BLaER1 treated with 17β-estradiol and CSF1 and Interleukin-3, amounts not matched to agents 10 nM and 100 nM (cell line): Measurements from ENCODE around the gene CRISP1.
A peak's percentile ranks its signal among the peaks of the same experiment; 100 is the strongest.

Experiments used
- H3K27ac ChIP-seq, 11 experiments: shearing (Covaris generic); formaldehyde crosslinking; 2 replicates each; pipeline ENCODE4 v1.8.1; 2022
- H3K27me3 ChIP-seq, 11 experiments: shearing (Covaris generic); formaldehyde crosslinking; 2 replicates each; pipeline ENCODE4 v1.8.1; 2022
- H3K36me3 ChIP-seq, 11 experiments: shearing (Covaris generic); formaldehyde crosslinking; 2 replicates each; pipeline ENCODE4 v1.8.1; 2022
- H3K4me1 ChIP-seq, 10 experiments: shearing (Covaris generic); formaldehyde crosslinking; 2 replicates each; pipeline ENCODE4 v1.8.1; 2022
- H3K4me2 ChIP-seq, 11 experiments: shearing (Covaris generic); formaldehyde crosslinking; 2 replicates each; pipeline ENCODE4 v1.8.1; 2022
- H3K4me3 ChIP-seq, 10 experiments: shearing (Covaris generic); formaldehyde crosslinking; 2 replicates each; pipeline ENCODE4 v1.8.1; 2022
- H3K9ac ChIP-seq, 11 experiments: shearing (Covaris generic); formaldehyde crosslinking; 2 replicates each; pipeline ENCODE4 v1.8.1; 2022
- H3K9me3 ChIP-seq, 11 experiments: shearing (Covaris generic); formaldehyde crosslinking; replicated peaks in 1 of 11; 2 replicates each; pipeline ENCODE4 v1.8.1; 2022
- H4K20me1 ChIP-seq, 11 experiments: shearing (Covaris generic); formaldehyde crosslinking; 2 replicates each; pipeline ENCODE4 v1.8.1; 2022
- Cebpa-rat ChIP-seq, 11 experiments: shearing (Covaris generic); IDR thresholded peaks; 2 replicates each; pipeline ENCODE4 v1.8.1; 2022

The CRISP1 gene

DNA sequence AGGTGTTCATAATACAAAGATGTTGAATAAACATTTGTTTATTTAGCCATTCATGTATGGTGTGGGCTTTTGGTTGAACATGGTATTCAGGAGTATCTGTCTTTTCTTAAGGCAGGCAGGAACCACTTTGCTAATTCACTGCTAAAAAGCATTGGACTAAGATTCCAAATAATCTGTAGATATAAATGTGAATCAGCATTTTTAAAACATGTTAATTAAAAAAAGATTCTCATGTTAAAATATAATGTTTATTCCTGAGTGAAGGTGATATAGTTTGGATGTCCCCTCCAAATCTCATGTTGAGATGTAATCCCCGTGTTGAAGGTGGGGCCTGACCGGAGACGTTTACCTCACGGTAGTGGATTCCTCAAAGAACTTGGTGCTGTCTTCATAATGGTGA lies 19.3 kb downstream of the CRISP1 start:
- Histone ChIP-seq H3K36me3 (no peaks in the 10 kb centered on the region), H3K27me3 (no peaks in the 10 kb centered on the region), H3K4me1 (no peaks in the 10 kb centered on the region), H3K9ac (no peak overlapping the region), H4K20me1 (no peaks in the 10 kb centered on the region), H3K27ac (no peak overlapping the region), H3K4me2 (no peak overlapping the region), H3K4me3 (no peak overlapping the region), H3K9me3 (no peaks in the 10 kb centered on the region)
- TF ChIP-seq Cebpa-rat (IDR thresholded peaks at IDR 0.05): no peak

DNA sequence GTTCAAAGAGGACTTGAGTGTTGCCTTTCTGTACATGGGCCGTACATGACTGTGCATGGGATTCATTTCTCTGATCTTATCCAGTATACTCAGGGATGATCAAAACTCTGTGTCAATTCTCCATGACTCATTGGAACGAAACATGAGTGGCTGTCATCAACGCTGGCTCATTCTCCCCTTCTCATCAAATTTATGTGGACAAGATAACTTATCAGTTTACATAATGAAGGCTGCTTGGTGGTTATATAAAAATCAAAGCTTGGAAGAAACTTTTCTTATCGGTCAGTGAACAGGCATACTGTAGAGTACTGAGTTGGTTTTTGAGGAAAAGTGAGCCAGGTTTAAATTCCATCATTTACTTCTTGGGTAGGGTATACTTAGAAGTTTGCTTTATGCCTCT lies 24.9 kb downstream of the CRISP1 start:
- H3K9ac ChIP-seq: no peak overlapping the region
- H3K4me1 ChIP-seq: no peaks in the 10 kb centered on the region
- no peak for TF ChIP-seq Cebpa-rat (IDR thresholded peaks at IDR 0.05)
- H3K4me3 ChIP-seq: no peak overlapping the region
- no peaks in the 10 kb centered on the region for H3K9me3 ChIP-seq
- H3K4me2 ChIP-seq: no peak overlapping the region
- no peaks in the 10 kb centered on the region for H4K20me1 ChIP-seq
- H3K27me3 ChIP-seq: no peaks in the 10 kb centered on the region
- no peak overlapping the region for H3K27ac ChIP-seq
- H3K36me3 ChIP-seq: no peaks in the 10 kb centered on the region

DNA sequence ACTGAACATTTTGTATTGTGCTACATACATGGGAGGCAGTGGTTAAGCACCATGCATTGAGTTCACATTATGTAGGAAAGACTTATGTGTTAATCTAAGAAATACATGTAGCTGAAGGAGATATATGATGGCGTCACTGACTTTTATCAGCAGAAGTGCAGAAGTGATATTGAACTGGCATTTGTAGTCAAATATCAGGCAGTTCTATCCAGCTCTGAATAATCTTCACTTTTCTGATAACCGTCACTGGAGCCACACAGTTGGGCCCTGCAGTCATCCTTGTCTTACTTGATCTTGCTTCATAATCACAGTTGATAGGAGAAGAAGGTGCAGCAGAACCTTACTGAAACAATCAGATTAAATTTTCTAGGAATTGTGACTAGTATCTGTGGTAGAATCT lies 26.4 kb downstream of the CRISP1 start:
- Histone ChIP-seq H4K20me1 (no peaks in the 10 kb centered on the region), H3K27ac (no peak overlapping the region), H3K4me3 (no peak overlapping the region), H3K9me3 (no peaks in the 10 kb centered on the region), H3K4me2 (no peak overlapping the region), H3K9ac (no peak overlapping the region), H3K4me1 (no peaks in the 10 kb centered on the region), H3K36me3 (no peaks in the 10 kb centered on the region), H3K27me3 (no peaks in the 10 kb centered on the region)
- no peak for TF ChIP-seq Cebpa-rat (IDR thresholded peaks at IDR 0.05)

DNA sequence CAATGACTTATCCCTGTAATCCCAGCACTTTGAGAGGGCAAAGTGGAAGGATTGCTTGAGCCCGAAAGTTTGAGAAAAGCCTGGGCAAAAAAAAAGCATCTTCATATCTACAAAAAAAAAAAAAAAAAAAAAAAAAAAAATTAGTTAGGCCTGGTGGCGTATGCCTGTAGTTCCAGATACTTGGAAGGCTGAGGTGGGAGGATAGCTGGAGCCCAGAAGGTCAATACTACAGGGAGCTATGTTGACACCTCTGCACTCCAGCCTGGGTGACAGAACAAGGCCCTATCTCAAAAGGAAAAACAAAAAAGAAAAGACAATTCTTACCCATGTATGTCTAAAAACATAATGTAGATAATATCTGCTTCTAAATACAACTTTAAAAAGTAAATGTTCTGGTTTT lies 27.2 kb downstream of the CRISP1 start:
- Histone ChIP-seq H3K4me3 (no peak overlapping the region), H4K20me1 (no peaks in the 10 kb centered on the region), H3K9ac (no peak overlapping the region), H3K27me3 (no peaks in the 10 kb centered on the region), H3K4me2 (no peak overlapping the region), H3K4me1 (no peaks in the 10 kb centered on the region), H3K27ac (no peak overlapping the region), H3K36me3 (no peaks in the 10 kb centered on the region), H3K9me3 (no peaks in the 10 kb centered on the region)
- TF ChIP-seq Cebpa-rat (IDR thresholded peaks at IDR 0.05): no peak

DNA sequence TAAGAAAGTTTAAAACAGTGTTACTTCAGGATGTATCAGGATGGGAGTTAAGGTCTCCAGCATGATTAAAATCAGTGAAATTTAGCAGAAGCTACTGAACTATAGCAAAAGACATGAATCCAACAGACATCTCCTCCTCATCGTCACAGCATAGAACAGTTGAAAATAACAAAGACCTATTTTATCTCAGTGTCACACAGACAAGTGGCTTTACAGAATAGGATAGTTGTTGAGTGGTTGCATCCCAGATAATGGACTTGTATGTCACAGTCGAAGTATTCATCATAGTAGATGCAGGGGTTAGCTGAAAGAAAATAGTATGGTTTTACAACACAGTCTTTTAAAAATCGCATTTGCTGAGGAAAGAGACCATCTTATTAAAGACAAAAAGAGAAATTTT lies 31.2 kb downstream of the CRISP1 start:
- no peak overlapping the region for H3K4me2 ChIP-seq
- no peaks in the 10 kb centered on the region for H3K36me3 ChIP-seq
- no peaks in the 10 kb centered on the region for H3K9me3 ChIP-seq
- no peak overlapping the region for H3K4me3 ChIP-seq
- H3K27ac ChIP-seq: no peak overlapping the region
- H3K9ac ChIP-seq: no peak overlapping the region
- H3K4me1 ChIP-seq: no peaks in the 10 kb centered on the region
- TF ChIP-seq Cebpa-rat (IDR thresholded peaks at IDR 0.05): no peak
- no peaks in the 10 kb centered on the region for H4K20me1 ChIP-seq
- H3K27me3 ChIP-seq: no peaks in the 10 kb centered on the region

DNA sequence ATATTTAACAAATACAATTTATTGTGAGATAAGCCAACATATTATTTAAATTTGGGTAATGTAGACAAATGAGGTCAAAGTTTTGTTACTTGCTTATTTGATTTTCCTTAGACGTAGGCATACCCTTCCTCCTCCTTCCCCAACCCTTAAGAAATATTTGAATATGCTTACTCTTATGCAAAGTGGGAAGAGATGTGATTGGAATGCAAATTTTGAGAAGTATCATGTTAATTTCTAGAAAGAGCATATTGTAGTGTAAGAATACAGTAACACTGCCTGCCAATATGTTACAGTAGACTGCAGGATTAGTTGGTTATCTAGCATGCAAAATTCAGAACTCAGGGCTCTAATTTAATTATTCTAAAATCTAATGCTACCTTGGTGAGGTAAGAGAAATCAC lies 32.9 kb downstream of the CRISP1 start:
- Histone ChIP-seq H3K9me3 (no peaks in the 10 kb centered on the region), H3K27ac (no peak overlapping the region), H4K20me1 (no peaks in the 10 kb centered on the region), H3K4me2 (no peak overlapping the region), H3K36me3 (no peaks in the 10 kb centered on the region), H3K9ac (no peak overlapping the region), H3K4me3 (no peak overlapping the region), H3K27me3 (no peaks in the 10 kb centered on the region), H3K4me1 (no peaks in the 10 kb centered on the region)
- TF ChIP-seq Cebpa-rat (IDR thresholded peaks at IDR 0.05): no peak

DNA sequence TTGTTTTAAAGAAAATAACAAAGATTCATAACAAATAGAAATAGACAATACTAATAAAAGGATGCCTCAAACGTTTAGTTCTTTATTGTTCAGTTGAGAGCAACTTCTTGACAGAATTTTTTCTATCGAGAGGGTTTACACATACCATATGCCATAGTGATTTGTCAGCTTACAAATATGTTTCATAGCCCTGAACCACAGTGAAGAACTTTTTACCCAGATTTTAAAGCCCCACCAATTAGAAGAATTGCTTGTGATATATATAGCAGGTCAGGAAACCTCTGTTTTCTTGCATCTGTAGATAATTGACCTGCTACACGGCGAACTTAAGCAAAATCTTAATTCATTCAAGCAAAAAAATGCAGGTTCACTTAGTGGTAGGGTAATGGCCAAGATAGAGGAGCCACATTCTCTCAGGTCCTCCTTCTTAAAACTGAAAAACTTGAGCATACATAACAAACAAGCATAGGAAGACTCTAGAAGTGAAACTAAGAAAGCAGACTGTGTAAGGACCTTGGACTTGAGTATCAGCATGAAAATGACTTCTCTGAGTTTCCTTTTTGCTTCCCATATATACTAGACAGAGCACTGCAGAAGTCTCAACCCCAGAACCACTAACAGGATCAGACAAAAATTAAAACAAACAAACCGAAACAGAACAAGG lies 39.5 kb downstream of the CRISP1 start:
- TF ChIP-seq Cebpa-rat (IDR thresholded peaks at IDR 0.05): no peak
- no peak overlapping the region for H3K27ac ChIP-seq
- H3K4me1 ChIP-seq: peaks cover 0 to 4% (median 0%) of the 10 kb centered on the region in 10 experiments; a peak in 1 of 20 replicates
- H3K36me3 ChIP-seq: no peaks in the 10 kb centered on the region
- peak overlapping the region in 10 of 11 experiments; percentile 3 to 63 (median 41); a peak in 15 of 22 replicates for H3K4me2 ChIP-seq
- no peaks in the 10 kb centered on the region for H4K20me1 ChIP-seq
- no peaks in the 10 kb centered on the region for H3K27me3 ChIP-seq
- no peaks in the 10 kb centered on the region for H3K9me3 ChIP-seq
- H3K4me3 ChIP-seq: no peak overlapping the region
- peak overlapping the region in 1 of 11 experiments; percentile 18; a peak in 1 of 22 replicates for H3K9ac ChIP-seq

DNA sequence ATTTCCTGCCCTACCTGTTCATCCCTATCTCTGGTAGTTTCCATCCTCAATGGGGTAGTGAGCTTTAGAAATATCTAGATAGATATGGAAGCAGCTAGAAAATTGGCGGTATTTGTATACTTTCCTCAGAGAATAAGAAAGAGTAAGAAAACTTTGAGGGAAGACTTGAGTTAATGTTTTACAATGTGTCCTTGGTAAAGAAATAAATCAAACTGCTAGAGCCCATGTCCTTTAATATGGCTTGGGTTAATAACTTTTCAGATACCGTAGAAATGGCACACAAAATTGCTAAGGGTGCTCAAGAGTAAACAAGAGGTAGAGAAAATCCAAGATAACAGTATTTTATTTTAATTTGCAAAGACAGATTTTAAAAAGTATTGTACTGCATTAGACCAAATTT lies 51.2 kb downstream of the CRISP1 start:
- Histone ChIP-seq H3K27me3 (no peaks in the 10 kb centered on the region), H3K27ac (no peak overlapping the region), H3K9ac (no peak overlapping the region), H3K36me3 (no peaks in the 10 kb centered on the region), H3K4me2 (no peak overlapping the region), H3K9me3 (no peaks in the 10 kb centered on the region), H3K4me3 (no peak overlapping the region), H4K20me1 (no peaks in the 10 kb centered on the region), H3K4me1 (no peaks in the 10 kb centered on the region)
- no peak for TF ChIP-seq Cebpa-rat (IDR thresholded peaks at IDR 0.05)

DNA sequence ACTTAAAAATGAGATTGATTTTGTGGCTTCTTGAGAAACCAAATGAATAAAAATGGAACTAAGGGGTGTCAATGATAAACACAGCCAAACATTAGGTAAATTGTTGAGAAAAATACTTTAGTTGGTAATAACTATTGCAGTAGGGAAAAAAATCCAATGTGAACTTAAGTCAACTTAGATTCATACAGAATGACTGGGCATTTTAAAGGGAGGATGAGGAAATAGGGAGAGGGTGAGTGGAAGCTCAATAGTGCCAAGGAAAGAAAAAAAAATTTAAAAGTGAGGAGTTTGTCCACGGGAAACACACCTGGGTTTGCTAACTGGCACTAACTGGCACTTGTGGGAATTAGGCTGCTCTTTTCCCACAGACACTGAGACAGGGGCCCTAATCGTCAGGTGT lies 53.1 kb downstream of the CRISP1 start:
- Histone ChIP-seq H3K9ac (no peak overlapping the region), H4K20me1 (no peaks in the 10 kb centered on the region), H3K9me3 (0 out of 22 replicates have a peak, but pooled peaks cover 0 to 4% (median 0%) of the 10 kb centered on the region in 11 experiments), H3K36me3 (no peaks in the 10 kb centered on the region), H3K4me1 (no peaks in the 10 kb centered on the region), H3K27me3 (no peaks in the 10 kb centered on the region), H3K4me3 (no peak overlapping the region), H3K4me2 (no peak overlapping the region), H3K27ac (no peak overlapping the region)
- TF ChIP-seq Cebpa-rat (IDR thresholded peaks at IDR 0.05): no peak

DNA sequence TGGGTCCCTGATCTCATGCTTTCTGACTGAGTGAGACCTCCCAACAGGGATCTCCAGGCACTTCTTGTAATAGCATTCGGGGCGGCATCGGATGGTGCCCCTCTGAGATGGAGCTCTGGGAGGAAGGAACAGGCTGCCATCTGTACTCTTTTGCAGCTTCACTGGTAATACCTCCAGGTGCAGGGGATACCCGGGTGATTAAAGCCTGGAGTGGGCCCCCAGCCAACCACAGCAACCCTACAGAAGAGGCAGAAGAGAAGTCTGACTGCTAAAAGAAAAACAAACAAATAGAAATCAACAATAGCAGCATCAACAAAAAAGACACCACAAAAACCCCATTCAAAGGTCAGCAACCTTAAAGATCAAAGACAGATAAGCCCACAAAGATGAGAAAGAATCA lies 60.2 kb downstream of the CRISP1 start:
- no peak for TF ChIP-seq Cebpa-rat (IDR thresholded peaks at IDR 0.05)
- peaks cover 0 to 6% (median 0%) of the 10 kb centered on the region in 10 experiments; a peak in 1 of 20 replicates for H3K4me1 ChIP-seq
- H4K20me1 ChIP-seq: no peaks in the 10 kb centered on the region
- H3K36me3 ChIP-seq: no peaks in the 10 kb centered on the region
- H3K27me3 ChIP-seq: no peaks in the 10 kb centered on the region
- H3K9ac ChIP-seq: no peak overlapping the region
- H3K9me3 ChIP-seq: 0 out of 22 replicates have a peak, but pooled peaks cover 0 to 4% (median 0%) of the 10 kb centered on the region in 11 experiments
- peak overlapping the region in 2 of 11 experiments; percentile 7 to 20; a peak in 2 of 22 replicates for H3K4me2 ChIP-seq
- H3K27ac ChIP-seq: no peak overlapping the region
- no peak overlapping the region for H3K4me3 ChIP-seq
